Cardiac fibroblast (primary cell): ENCODE results near the gene TSC22D2.
A peak's percentile ranks its signal among the peaks of the same experiment; 100 is the strongest.

Source experiments
- DNase-seq, 2 donors: peaks; one replicate each; pipeline versions ENCODE4 v3.0.0 to v3.0.0-alpha.2; 2010; ENCODE audit warnings: low read depth in 2 of 2
- H3K4me3 ChIP-seq, 2 donors: replicated peaks in 1 of 2; 1 replicate in 1 of 2; 2 replicates in 1 of 2; pipeline ENCODE4 v1.5.1; 2011; ENCODE audit warnings: low read depth in 2 of 2, low read length in 2 of 2, mild to moderate bottlenecking in 2 of 2, moderate library complexity in 1 of 2
- TF ChIP-seq, protein P1 (sequence below): IDR thresholded peaks from one replicate; pipeline ENCODE4 v1.5.1; 2011; ENCODE audit warnings: low read depth, mild to moderate bottlenecking, low read length, inconsistent platforms

Gene TSC22D2

DNA sequence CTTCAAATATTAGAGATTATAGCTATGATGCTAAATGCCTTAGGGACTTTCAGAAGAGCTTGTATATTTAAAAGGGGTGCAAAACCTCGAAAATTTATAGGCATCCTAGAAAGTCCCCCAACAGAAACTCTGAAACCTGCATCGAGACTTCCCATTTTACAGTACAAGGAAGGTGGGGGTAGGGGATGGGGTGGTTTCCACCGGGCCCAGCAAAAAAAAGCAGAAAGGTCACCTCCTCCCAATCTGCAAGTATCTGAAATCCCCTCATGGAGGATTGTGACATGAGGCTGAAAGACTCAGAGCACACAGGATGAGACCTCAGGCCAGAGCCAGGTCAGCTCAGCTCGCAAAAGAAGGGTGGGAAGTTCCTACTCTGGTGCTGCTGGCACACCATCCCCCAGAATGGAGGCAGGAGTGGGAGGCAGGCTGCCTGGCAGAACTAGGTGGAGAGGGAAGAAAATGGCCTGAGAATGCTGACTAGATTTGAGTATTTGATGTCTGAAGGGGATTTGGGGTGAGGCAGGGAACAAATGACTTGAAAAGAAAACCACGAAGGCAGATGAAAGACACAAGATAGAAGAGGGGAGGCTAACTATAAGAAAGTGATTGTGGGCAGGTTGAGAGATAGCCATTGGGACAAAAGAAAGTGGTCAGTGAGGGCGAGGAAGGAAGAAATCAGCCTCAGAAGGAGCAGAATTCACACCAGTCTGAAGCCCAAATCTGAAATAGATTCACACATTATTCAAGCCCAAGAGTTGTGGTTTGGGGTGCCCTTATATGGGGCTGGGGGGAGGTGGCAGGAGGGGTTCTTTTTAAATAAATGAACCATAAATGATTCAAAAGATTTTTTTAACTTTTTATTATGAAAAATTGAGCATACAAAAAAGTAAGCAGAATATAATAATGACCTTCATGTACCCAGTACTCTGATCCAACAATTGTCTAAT is 22.5 kb upstream of the TSC22D2 start:
- H3K4me3 ChIP-seq, result no peak overlapping the region
- DNase-seq, result no peak
- TF ChIP-seq, protein P1, sequence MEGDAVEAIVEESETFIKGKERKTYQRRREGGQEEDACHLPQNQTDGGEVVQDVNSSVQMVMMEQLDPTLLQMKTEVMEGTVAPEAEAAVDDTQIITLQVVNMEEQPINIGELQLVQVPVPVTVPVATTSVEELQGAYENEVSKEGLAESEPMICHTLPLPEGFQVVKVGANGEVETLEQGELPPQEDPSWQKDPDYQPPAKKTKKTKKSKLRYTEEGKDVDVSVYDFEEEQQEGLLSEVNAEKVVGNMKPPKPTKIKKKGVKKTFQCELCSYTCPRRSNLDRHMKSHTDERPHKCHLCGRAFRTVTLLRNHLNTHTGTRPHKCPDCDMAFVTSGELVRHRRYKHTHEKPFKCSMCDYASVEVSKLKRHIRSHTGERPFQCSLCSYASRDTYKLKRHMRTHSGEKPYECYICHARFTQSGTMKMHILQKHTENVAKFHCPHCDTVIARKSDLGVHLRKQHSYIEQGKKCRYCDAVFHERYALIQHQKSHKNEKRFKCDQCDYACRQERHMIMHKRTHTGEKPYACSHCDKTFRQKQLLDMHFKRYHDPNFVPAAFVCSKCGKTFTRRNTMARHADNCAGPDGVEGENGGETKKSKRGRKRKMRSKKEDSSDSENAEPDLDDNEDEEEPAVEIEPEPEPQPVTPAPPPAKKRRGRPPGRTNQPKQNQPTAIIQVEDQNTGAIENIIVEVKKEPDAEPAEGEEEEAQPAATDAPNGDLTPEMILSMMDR, result no peak

DNA sequence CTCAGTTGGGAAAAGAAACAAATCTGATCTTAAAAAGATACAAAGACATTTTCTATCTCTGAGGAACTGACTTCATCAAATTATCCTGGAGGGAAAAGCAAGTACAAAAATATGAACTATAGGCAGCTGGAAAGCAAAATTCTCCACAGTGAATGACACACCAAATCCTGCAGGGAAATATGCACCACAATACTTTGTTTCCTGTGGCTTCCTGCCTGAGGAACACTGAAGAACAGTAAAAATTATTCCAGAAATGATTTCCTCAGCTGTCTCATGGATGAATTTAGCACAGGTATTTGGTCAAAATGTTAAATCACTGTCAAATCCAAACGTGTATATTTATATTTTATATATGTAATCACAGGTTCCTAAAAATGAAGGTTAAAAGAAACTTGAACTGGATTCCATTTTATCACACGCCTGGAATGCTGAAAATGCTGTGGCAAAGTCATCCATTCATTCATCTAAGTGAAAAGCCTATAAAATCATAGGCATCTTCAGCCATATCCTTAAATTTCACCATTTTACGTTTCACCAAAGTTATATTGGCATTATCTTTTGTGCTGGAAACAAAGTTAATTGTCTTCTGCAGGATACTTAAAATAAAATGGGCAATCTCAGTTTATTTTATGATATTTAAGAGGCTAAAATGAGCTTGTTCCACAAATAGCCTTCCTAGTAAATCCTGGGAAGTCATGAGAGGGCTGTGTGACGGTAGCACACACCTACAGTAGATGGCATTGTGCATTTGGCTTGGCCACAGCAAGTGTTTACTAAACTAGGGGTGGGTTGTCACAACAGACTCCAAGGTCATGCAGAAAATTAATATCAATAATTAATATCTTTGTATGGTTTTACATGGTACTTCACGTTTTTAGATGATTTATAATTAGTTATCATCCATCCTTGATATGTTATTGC is 19.3 kb upstream of the TSC22D2 start:
- no peak overlapping the region for H3K4me3 ChIP-seq
- TF ChIP-seq, protein P1, result no peak
- DNase-seq, result no peak

DNA sequence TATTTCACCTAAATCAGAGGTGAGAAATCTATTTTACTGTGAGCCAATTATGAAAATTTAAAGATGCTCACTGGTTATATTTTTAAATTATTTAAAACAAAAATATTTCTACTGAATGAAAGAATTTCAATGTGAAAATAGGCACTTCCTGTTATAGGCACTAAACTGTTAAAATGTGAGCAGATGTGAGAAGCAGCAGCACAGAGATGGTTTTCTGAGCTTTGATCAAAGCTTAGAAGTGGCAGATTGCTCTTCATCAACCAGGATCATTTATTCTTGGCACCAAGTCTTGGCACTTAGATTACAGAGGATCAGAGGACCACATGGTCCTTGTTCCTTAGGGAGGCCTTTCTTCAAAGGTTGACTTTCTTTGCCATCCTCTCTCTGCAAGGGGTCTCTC is 18.0 kb upstream of the TSC22D2 start:
- TF ChIP-seq, protein P1, result no peak
- DNase-seq, result no peak
- no peak overlapping the region for H3K4me3 ChIP-seq

DNA sequence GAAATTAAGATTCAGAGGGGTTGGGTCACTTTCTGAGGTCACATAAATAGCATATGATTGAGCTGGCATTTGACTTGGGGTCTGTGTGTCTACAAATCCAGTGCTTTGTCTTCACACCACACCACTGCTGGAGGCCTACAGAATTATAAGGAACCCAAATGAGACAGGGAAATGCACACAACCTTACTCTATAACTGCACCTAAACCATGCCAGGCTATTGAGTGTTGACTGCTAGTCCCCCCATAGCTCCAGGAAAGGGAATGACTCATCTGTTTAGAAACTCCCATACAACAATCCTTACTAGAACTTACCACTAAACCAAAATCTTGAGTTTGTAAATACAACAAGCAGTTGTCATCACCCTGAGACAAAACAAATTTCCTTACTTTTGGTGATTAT is 16.9 kb upstream of the TSC22D2 start:
- peak; percentile 61 to 63 for DNase-seq
- no peak overlapping the region for H3K4me3 ChIP-seq
- TF ChIP-seq, protein P1, result no peak

DNA sequence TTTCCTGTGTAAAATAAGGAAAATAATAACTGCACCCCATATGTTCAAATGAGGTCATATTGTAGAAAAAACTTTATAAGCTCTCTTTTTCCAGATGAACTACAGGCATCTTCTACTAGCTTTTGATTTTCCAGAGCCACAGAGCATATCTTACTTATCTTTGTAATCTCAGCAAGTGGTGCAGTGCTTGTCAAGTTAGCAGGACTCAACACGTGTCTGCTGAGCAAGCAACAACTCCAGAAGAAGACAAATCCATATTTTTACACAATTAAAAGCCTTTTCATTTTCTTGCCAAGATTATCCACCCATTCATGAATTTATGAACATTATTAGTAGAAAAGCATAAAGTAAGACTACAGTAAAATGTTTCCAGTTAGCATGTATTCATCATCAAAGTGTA is 14.4 kb upstream of the TSC22D2 start:
- DNase-seq, result no peak
- TF ChIP-seq, protein P1, result no peak
- no peak overlapping the region for H3K4me3 ChIP-seq

DNA sequence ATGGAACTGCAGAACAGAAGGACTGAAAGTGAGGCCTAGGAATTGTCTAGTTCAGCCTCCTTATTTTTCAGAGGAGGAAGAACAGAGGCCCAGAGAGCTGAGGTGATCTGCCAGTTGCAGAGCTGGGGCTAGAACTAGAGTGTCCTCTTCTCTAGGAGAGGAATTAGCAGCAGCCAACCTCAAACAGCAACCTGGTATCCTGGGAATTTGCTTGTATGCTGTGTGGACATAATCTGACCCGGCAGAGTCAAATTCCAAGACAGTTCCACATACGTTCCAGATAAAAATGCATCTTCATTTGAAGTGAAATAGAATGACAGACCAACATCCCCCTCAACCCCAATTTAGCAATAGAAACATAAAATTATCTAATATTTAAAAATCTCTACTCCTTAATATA is 13.5 kb upstream of the TSC22D2 start:
- no peak for DNase-seq
- TF ChIP-seq, protein P1, result no peak

More for the DNA sequence above, 13.5 kb upstream of the TSC22D2 start:
- H3K4me3 ChIP-seq, result no peak overlapping the region
